Mesendoderm (in vitro differentiated cells): ENCODE measurements around the gene ALDH9A1.

ENCODE experiments used
- DNase-seq: peaks from one replicate; pipeline ENCODE4 v3.0.0; 2013
- H2AK5ac ChIP-seq: 2 replicates; pipeline ENCODE4 v1.6.1; 2013; ENCODE audit warnings: low read length, inconsistent platforms
- H2BK120ac ChIP-seq: 2 replicates; pipeline ENCODE4 v1.6.1; 2013; ENCODE audit warnings: low read depth, mild to moderate bottlenecking, low read length, moderate library complexity, mixed read lengths
- H2BK15ac ChIP-seq: replicated peaks from 2 replicates; pipeline ENCODE4 v1.6.1; 2013; ENCODE audit warnings: low read depth, mild to moderate bottlenecking, moderate library complexity
- H2BK5ac ChIP-seq: 2 replicates; pipeline ENCODE4 v1.6.1; 2013; ENCODE audit warnings: low read length, inconsistent platforms
- H3K18ac ChIP-seq: 2 replicates; pipeline ENCODE4 v1.6.1; 2013; ENCODE audit warnings: mild to moderate bottlenecking, low read length, mixed read lengths
- H3K23ac ChIP-seq: one replicate; pipeline ENCODE4 v1.6.1; 2013; ENCODE audit warnings: low read length
- H3K27ac ChIP-seq: 2 replicates; pipeline ENCODE4 v1.5.1; 2013; ENCODE audit warnings: low read depth, mild to moderate bottlenecking, inconsistent platforms, low read length, moderate library complexity
- H3K27me3 ChIP-seq: 2 replicates; pipeline ENCODE4 v1.6.1; 2013; ENCODE audit warnings: low read length, control low read depth, mild to moderate bottlenecking, inconsistent platforms; ENCODE audit not compliant: insufficient read depth, poor library complexity
- H3K36me3 ChIP-seq: 2 replicates; pipeline ENCODE4 v1.6.1; 2013; ENCODE audit warnings: low read length, inconsistent platforms; ENCODE audit not compliant: control insufficient read depth, insufficient read depth
- H3K4ac ChIP-seq: one replicate; pipeline ENCODE4 v1.6.1; 2013; ENCODE audit warnings: low read depth, mild to moderate bottlenecking, low read length, moderate library complexity
- H3K4me1 ChIP-seq: 2 replicates; pipeline ENCODE4 v1.6.1; 2013; ENCODE audit warnings: low read depth, low read length, inconsistent platforms; ENCODE audit not compliant: control insufficient read depth
- H3K4me2 ChIP-seq: 2 replicates; pipeline ENCODE4 v1.6.1; 2013; ENCODE audit warnings: low read length
- H3K4me3 ChIP-seq: 2 replicates; pipeline ENCODE4 v1.5.1; 2013; ENCODE audit warnings: mild to moderate bottlenecking, low read length
- H3K56ac ChIP-seq: one replicate; pipeline ENCODE4 v1.6.1; 2013; ENCODE audit warnings: low read length
- H3K79me1 ChIP-seq: 2 replicates; pipeline ENCODE4 v1.6.1; 2013; ENCODE audit warnings: low read length, inconsistent platforms
- H3K79me2 ChIP-seq: 2 replicates; pipeline ENCODE4 v1.6.1; 2013; ENCODE audit warnings: mild to moderate bottlenecking, low read length; ENCODE audit not compliant: control insufficient read depth, insufficient read depth
- H3K9ac ChIP-seq: 2 replicates; pipeline ENCODE4 v1.6.1; 2013; ENCODE audit warnings: low read length, inconsistent platforms
- H4K5ac ChIP-seq: one replicate; pipeline ENCODE4 v1.6.1; 2013; ENCODE audit warnings: low read length
- H4K8ac ChIP-seq: one replicate; pipeline ENCODE4 v1.6.1; 2013; ENCODE audit warnings: low read depth, mild to moderate bottlenecking, control low read depth, low read length, moderate library complexity
- WGBS: extraction: QIAGEN DNeasy Blood & Tissue Kit; methylation state at CpG from one replicate; pipeline ENCODE4 v1.1.7; 2013; ENCODE audit warnings: low lambda C conversion rate, missing lambda C conversion rate; ENCODE audit not compliant: insufficient coverage; ENCODE audit errors: extremely low coverage; 5-methylcytosine and 5-hydroxymethylcytosine counted together

The ALDH9A1 gene

DNA sequence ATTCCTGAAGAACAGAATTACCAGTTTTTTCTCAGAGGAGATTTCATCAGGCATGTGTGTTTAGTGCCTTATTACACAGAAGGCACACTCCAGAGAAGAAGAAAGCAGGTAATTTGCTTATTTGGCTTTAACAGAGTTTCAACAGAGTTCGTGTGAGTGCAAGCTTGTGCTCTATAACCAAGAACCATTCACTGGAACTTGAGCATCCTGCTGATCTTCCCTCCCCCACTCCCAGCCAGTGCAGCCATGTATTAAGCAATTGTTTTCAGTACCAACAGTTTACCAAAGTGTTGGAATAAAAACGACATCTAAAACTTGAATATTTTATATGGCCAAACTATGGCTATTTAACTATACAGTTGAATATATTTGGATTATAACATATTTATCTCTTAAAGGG is 63.0 kb downstream of the ALDH9A1 start:
- no CpG with 5 or more reads among the region's 2 CpGs for WGBS
- no peak overlapping the region for H2BK120ac ChIP-seq
- H4K8ac ChIP-seq = no peak overlapping the region
- H2BK5ac ChIP-seq = no peak overlapping the region
- no peaks in the 10 kb centered on the region for H3K4me1 ChIP-seq
- H3K4me3 ChIP-seq = no peak overlapping the region
- H3K23ac ChIP-seq = no peak overlapping the region
- peaks cover 13% of the 10 kb centered on the region for H3K79me1 ChIP-seq
- no peak overlapping the region for H3K4ac ChIP-seq
- H3K9ac ChIP-seq = no peak overlapping the region
- H3K18ac ChIP-seq = no peak overlapping the region
- H2BK15ac ChIP-seq = no peak overlapping the region
- H2AK5ac ChIP-seq = no peak overlapping the region
- H3K27me3 ChIP-seq = no peaks in the 10 kb centered on the region
- H3K79me2 ChIP-seq = no peaks in the 10 kb centered on the region
- DNase-seq = no peak
- H3K4me2 ChIP-seq = no peak overlapping the region
- no peak overlapping the region for H4K5ac ChIP-seq
- no peak overlapping the region for H3K56ac ChIP-seq
- no peak overlapping the region for H3K27ac ChIP-seq
- H3K36me3 ChIP-seq = no peaks in the 10 kb centered on the region

DNA sequence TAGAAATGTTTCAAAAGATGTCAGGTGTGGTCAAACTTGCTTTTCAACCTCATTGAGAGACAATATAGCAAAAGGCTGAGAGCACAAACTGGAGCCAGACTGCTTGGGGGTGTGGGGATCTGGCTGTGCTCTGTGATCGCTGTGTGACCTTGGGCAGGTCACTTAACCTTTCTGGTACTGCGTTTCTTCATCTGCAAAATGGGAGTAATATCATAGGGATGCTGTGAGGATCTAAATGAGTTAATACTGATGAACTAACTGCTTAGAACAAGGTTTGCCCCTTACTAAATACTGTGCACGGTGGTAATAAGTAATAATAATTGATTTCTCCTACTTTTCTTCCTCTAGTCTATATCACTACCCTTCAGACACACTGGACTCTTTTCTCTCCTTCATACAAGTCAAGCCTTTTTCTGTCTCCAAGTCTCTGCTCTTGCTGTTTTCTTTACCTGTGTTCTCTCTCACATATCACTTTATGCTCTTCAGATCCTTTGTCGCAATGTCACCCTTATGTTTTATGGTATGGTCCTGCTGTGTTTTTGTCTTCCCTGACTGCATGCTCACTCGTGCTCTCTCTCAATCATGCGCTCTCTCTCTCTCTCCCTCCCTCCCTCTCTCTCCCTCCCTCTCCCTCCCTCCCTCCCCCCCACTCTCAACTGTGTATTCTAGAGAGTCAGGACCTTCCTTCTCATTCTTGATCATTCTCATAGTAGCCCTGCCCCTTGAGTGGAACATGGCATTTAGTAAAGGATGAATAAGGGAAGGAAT is 64.0 kb downstream of the ALDH9A1 start:
- H3K27me3 ChIP-seq = no peaks in the 10 kb centered on the region
- H3K4ac ChIP-seq = no peak overlapping the region
- no peak overlapping the region for H3K4me2 ChIP-seq
- peak overlapping the region; percentile 33 for H3K9ac ChIP-seq
- no peak overlapping the region for H3K4me3 ChIP-seq
- H3K79me1 ChIP-seq = peaks cover 11% of the 10 kb centered on the region
- no peak overlapping the region for H2BK5ac ChIP-seq
- no peak overlapping the region for H3K23ac ChIP-seq
- H2BK15ac ChIP-seq = no peak overlapping the region
- no peak overlapping the region for H4K5ac ChIP-seq
- H3K56ac ChIP-seq = peak overlapping the region; percentile 28
- H3K4me1 ChIP-seq = peaks cover 2% of the 10 kb centered on the region
- H2AK5ac ChIP-seq = no peak overlapping the region
- H3K27ac ChIP-seq = no peak overlapping the region
- WGBS = no CpG with 5 or more reads among the region's 6 CpGs
- no peak overlapping the region for H3K18ac ChIP-seq
- no peak overlapping the region for H4K8ac ChIP-seq
- no peak overlapping the region for H2BK120ac ChIP-seq
- H3K36me3 ChIP-seq = no peaks in the 10 kb centered on the region
- peak; percentile 37 for DNase-seq
- no peaks in the 10 kb centered on the region for H3K79me2 ChIP-seq

DNA sequence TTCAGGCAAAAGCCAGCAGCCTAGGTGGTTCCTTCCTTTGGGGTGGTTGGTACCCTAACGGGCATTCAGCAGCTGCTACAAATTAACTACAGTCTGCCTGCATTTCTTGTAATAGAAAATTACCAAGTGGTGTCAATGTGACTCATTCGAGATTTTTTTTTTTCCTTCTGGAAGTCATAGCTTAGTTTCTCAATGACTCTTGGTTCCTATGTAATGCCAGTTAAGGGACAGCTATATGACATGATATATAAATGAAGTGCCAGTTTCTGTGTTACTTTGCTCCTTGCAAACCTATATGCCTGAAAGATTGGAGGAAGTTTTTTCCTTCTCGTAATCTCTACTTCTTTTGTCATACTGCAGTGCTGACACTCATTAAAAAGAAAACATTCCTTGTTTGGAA is 64.7 kb downstream of the ALDH9A1 start:
- Histone ChIP-seq H4K8ac (no peak overlapping the region), H3K4me1 (peaks cover 2% of the 10 kb centered on the region), H3K4ac (no peak overlapping the region), H3K56ac (no peak overlapping the region), H2AK5ac (no peak overlapping the region), H3K27me3 (no peaks in the 10 kb centered on the region), H3K79me1 (peaks cover 9% of the 10 kb centered on the region), H3K4me3 (no peak overlapping the region), H3K27ac (no peak overlapping the region), H3K4me2 (no peak overlapping the region), H2BK5ac (no peak overlapping the region), H3K18ac (no peak overlapping the region), H3K23ac (no peak overlapping the region), H3K79me2 (no peaks in the 10 kb centered on the region), H3K36me3 (no peaks in the 10 kb centered on the region), H3K9ac (no peak overlapping the region), H2BK120ac (no peak overlapping the region), H2BK15ac (no peak overlapping the region), H4K5ac (no peak overlapping the region)
- no peak for DNase-seq
- no CpG with 5 or more reads among the region's 3 CpGs for WGBS

DNA sequence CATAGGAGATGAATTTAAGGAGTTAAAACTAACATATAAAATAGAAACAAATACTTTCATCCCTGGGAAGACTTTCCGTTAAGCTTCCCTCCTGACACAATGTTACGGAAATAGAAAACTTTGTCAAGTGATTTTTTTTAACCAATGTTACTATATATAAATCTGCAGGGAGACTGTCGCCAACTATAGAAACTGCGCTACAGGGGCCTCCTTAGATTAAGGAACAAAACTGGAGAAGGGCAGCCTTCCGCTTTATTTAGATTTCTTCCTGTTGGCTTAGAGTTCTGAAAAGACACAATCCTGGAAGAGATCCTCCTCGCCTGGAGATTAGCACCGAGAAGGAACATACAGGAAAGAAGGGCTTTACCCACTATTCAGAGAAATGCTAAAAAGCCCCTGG is 65.9 kb downstream of the ALDH9A1 start:
- Histone ChIP-seq H3K4me3 (no peak overlapping the region), H3K79me2 (no peaks in the 10 kb centered on the region), H2AK5ac (no peak overlapping the region), H3K23ac (no peak overlapping the region), H4K8ac (no peak overlapping the region), H2BK15ac (no peak overlapping the region), H3K36me3 (no peaks in the 10 kb centered on the region), H3K27ac (no peak overlapping the region), H3K9ac (no peak overlapping the region), H2BK120ac (no peak overlapping the region), H3K18ac (no peak overlapping the region), H3K56ac (no peak overlapping the region), H3K4me1 (peaks cover 2% of the 10 kb centered on the region), H2BK5ac (no peak overlapping the region), H3K27me3 (no peaks in the 10 kb centered on the region), H3K4ac (no peak overlapping the region), H3K79me1 (peaks cover 5% of the 10 kb centered on the region), H3K4me2 (no peak overlapping the region), H4K5ac (no peak overlapping the region)
- WGBS = no CpG with 5 or more reads among the region's 7 CpGs
- DNase-seq = no peak

DNA sequence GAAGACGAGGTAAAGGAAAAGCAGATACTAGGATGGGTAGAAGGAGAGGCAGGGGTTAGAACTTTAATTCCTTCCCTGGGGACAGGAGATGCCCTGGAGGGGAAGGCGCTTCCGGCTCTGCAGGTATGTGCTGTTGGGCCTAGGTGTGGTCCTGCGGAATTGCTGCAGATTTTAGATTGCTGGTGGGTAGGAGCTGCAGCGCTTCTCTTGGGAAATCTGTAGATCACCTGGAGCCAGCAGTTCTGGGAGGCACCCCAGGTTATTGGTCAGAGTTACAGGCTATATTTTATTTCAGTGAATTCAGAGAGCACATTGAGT is 66.3 kb downstream of the ALDH9A1 start:
- no CpG with 5 or more reads among the region's 5 CpGs for WGBS

More for the DNA sequence above, 66.3 kb downstream of the ALDH9A1 start:
- H2BK15ac ChIP-seq = no peak overlapping the region
- H3K4me3 ChIP-seq = peak overlapping the region; percentile 86
- peaks cover 5% of the 10 kb centered on the region for H3K79me1 ChIP-seq
- H4K8ac ChIP-seq = no peak overlapping the region
- no peak overlapping the region for H2BK5ac ChIP-seq
- H3K27me3 ChIP-seq = no peaks in the 10 kb centered on the region
- H3K18ac ChIP-seq = no peak overlapping the region
- no peak overlapping the region for H3K4ac ChIP-seq
- H2AK5ac ChIP-seq = no peak overlapping the region
- peak overlapping the region; percentile 87 for H3K56ac ChIP-seq
- H3K4me2 ChIP-seq = peak overlapping the region; percentile 49
- DNase-seq = no peak
- no peaks in the 10 kb centered on the region for H3K79me2 ChIP-seq
- H3K27ac ChIP-seq = no peak overlapping the region
- no peak overlapping the region for H4K5ac ChIP-seq
- H3K4me1 ChIP-seq = peaks cover 2% of the 10 kb centered on the region
- H3K23ac ChIP-seq = no peak overlapping the region
- no peaks in the 10 kb centered on the region for H3K36me3 ChIP-seq
- H2BK120ac ChIP-seq = no peak overlapping the region
- H3K9ac ChIP-seq = peak overlapping the region; percentile 76
